ENCODE data around the gene ITGB2.

DNA sequence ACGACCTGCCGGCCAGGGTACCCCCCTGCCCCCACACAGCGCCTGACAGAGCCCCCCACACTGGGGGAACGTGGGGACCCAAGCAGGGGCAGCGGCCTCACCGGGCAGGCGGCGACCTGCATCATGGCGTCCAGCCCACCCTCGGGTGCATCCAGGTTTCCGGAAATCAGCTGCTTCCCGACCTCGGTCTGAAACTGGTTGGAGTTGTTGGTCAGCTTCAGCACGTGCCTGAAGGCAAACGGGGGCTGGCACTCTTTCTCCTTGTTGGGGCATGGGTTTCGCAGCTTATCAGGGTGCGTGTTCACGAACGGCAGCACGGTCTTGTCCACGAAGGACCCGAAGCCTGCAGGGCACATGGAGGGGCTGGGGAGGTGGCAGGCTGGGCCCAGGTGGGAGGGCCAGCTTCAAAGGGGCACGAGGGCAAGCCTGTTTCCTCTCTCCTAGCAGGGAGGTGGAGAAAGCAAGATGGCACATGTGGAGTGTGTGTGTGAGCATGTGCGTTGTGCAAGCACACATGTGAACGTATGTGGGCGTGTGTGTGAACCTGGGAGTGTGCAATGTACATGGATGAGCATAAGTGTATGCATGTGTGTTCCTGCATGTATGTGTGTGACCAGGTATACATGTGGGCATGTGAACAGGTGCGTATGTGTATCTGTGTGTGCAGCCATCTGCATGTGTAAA is 19.2 kb downstream of the ITGB2 start:
- TF ChIP-seq, protein P1, sequence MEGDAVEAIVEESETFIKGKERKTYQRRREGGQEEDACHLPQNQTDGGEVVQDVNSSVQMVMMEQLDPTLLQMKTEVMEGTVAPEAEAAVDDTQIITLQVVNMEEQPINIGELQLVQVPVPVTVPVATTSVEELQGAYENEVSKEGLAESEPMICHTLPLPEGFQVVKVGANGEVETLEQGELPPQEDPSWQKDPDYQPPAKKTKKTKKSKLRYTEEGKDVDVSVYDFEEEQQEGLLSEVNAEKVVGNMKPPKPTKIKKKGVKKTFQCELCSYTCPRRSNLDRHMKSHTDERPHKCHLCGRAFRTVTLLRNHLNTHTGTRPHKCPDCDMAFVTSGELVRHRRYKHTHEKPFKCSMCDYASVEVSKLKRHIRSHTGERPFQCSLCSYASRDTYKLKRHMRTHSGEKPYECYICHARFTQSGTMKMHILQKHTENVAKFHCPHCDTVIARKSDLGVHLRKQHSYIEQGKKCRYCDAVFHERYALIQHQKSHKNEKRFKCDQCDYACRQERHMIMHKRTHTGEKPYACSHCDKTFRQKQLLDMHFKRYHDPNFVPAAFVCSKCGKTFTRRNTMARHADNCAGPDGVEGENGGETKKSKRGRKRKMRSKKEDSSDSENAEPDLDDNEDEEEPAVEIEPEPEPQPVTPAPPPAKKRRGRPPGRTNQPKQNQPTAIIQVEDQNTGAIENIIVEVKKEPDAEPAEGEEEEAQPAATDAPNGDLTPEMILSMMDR (IDR thresholded peaks at IDR 0.05), result no peak
- no peak for TF ChIP-seq POLR2A (IDR thresholded peaks at IDR 0.05)
